HCT116 (cell line): Measurements from ENCODE around the gene KIF5C. TPM values are rescaled to one million over a fixed set of nuclear protein-coding genes. Genes with fewer than 3 reads are reported as not detected.

Experiments
- ATAC-seq: fragments of 200-7000 bp; cut with Tn5 transposase; 2 replicates; pipeline ENCODE4 v1.9.1; 2020; ENCODE audit warnings: mild to moderate bottlenecking, moderate library complexity
- BruUV-seq: library from RNA; stranded (reverse); fragments of 400-500 nt; replicated peaks from 2 replicates; lab custom pipeline; 2021; lab: Mats Ljungman, UMichigan
- CTCF ChIA-PET: fragments of 300-600 bp; sonication (Branson Sonifier 250); formaldehyde crosslinking; loops from one replicate; lab custom pipeline; 2021; ENCODE audit warnings: antibody characterized with exemption; lab: Charles Lee
- POLR2A ChIA-PET: fragments of 300-600, 350-600 bp; sonication (Branson Sonifier 250); formaldehyde crosslinking; loops from one replicate; lab custom pipeline; 2021; ENCODE audit warnings: antibody characterized with exemption; lab: Charles Lee
- RAD21 ChIA-PET, 2 experiments: fragments of 300-600 bp; sonication (Branson Sonifier 250); formaldehyde crosslinking; loops; one replicate each; lab custom pipeline; 2023; ENCODE audit warnings: low total read pairs in 2 of 2; ENCODE audit not compliant: uncharacterized antibody in 2 of 2, unreplicated experiment in 2 of 2, low non-redundant PET in 1 of 2; lab: Charles Lee
- DNase-seq: peaks from one replicate; pipeline ENCODE4 v3.0.0-alpha.2; 2010; ENCODE audit warnings: low read depth, low spot score
- H2AFZ ChIP-seq: fragments of 200-600 bp; shearing (Covaris generic), sonication (generic); 2 replicates; pipeline ENCODE4 v1.6.1; 2017; ENCODE audit warnings: low read depth, mixed run types, mixed read lengths, antibody characterized with exemption, low read length; ENCODE audit not compliant: poor library complexity, severe bottlenecking
- H3K27ac ChIP-seq: 2 replicates; pipeline ENCODE4 v1.5.1; 2012; ENCODE audit warnings: low read depth, low read length
- H3K27me3 ChIP-seq: fragments of 200-600 bp; sonication (generic); 2 replicates; pipeline ENCODE4 v1.6.1; 2016; ENCODE audit warnings: mixed run types, low read length, mixed read lengths; ENCODE audit not compliant: insufficient read depth
- H3K36me3 ChIP-seq, 2 experiments: fragments of 200-500 bp in 1 of 2; fragments of 200-600 bp in 1 of 2; sonication (Bioruptor generic) in 1 of 2; sonication (generic) in 1 of 2; 2 replicates each; pipeline versions ENCODE4 v1.5.1 to v1.6.1; 2014 to 2016; ENCODE audit warnings: low read length in 2 of 2, inconsistent platforms in 1 of 2, mixed read lengths in 1 of 2, mixed run types in 1 of 2; ENCODE audit not compliant: insufficient read depth in 2 of 2, control insufficient read depth in 1 of 2
- H3K4me1 ChIP-seq, 2 experiments: fragments of 200-600 bp in 1 of 2; sonication (generic) in 1 of 2; 2 replicates each; pipeline versions ENCODE4 v1.5.1 to v1.6.1; 2012 to 2017; ENCODE audit warnings: low read length in 2 of 2, inconsistent platforms in 1 of 2, mild to moderate bottlenecking in 1 of 2, mixed read lengths in 1 of 2, mixed run types in 1 of 2, moderate library complexity in 1 of 2; ENCODE audit not compliant: insufficient read depth in 2 of 2, control insufficient read depth in 1 of 2
- H3K4me2 ChIP-seq: fragments of 200-600 bp; sonication (generic); 2 replicates; pipeline ENCODE4 v1.6.1; 2017; ENCODE audit warnings: mixed run types, low read length, mixed read lengths
- H3K4me3 ChIP-seq, 2 experiments: fragments of 200-600 bp in 1 of 2; sonication (generic) in 1 of 2; replicated peaks in 1 of 2; 2 replicates each; pipeline ENCODE4 v1.5.1; 2011 to 2016; ENCODE audit warnings: low read length in 2 of 2, control low read depth in 1 of 2, low read depth in 1 of 2, mild to moderate bottlenecking in 1 of 2, mixed read lengths in 1 of 2, mixed run types in 1 of 2
- H3K79me2 ChIP-seq: fragments of 200-600 bp; sonication (generic); 2 replicates; pipeline ENCODE4 v1.6.1; 2017; ENCODE audit warnings: mild to moderate bottlenecking, mixed run types, low read length, moderate library complexity, mixed read lengths; ENCODE audit not compliant: insufficient read depth
- H3K9ac ChIP-seq: fragments of 200-600 bp; sonication (generic); 2 replicates; pipeline ENCODE4 v1.6.1; 2016; ENCODE audit warnings: low read length, mixed read lengths
- H3K9me2 ChIP-seq: fragments of 200-600 bp; sonication (generic), shearing (Covaris generic); 2 replicates; pipeline ENCODE4 v1.6.1; 2017; ENCODE audit warnings: mixed run types, mild to moderate bottlenecking, moderate library complexity; ENCODE audit not compliant: insufficient read depth
- H3K9me3 ChIP-seq, 2 experiments: fragments of 200-500 bp in 1 of 2; fragments of 200-600 bp in 1 of 2; sonication (Bioruptor generic) in 1 of 2; sonication (generic) in 1 of 2; 2 replicates each; pipeline ENCODE4 v1.6.1; 2014 to 2017; ENCODE audit warnings: low read length in 2 of 2, mixed read lengths in 2 of 2, inconsistent platforms in 1 of 2, low read depth in 1 of 2, mild to moderate bottlenecking in 1 of 2, mixed run types in 1 of 2, moderate library complexity in 1 of 2; ENCODE audit not compliant: control insufficient read depth in 1 of 2, insufficient read depth in 1 of 2
- H4K20me1 ChIP-seq: fragments of 200-600 bp; sonication (generic), shearing (Covaris generic); 2 replicates; pipeline ENCODE4 v1.6.1; 2017; ENCODE audit warnings: mixed run types, mild to moderate bottlenecking, moderate library complexity; ENCODE audit not compliant: insufficient read depth
- CEBPB ChIP-seq: IDR thresholded peaks from 2 replicates; pipeline ENCODE4 v1.6.1; 2012; ENCODE audit warnings: low read depth
- EGR1 ChIP-seq: IDR thresholded peaks from 2 replicates; pipeline ENCODE4 v1.6.1; 2012; ENCODE audit warnings: low read depth
- ELF1 ChIP-seq: IDR thresholded peaks from 2 replicates; pipeline ENCODE4 v1.6.1; 2012; ENCODE audit warnings: low read depth, borderline replicate concordance
- EZH2phosphoT487 ChIP-seq: fragments of 200-600 bp; IDR thresholded peaks from 2 replicates; pipeline ENCODE4 v1.6.1; 2018; ENCODE audit warnings: antibody characterized with exemption, borderline replicate concordance
- FOSL1 ChIP-seq: IDR thresholded peaks from 2 replicates; pipeline ENCODE4 v1.6.1; 2012; ENCODE audit warnings: low read depth
- JUND ChIP-seq: IDR thresholded peaks from 2 replicates; pipeline ENCODE4 v1.6.1; 2012
- POLR2A ChIP-seq: IDR thresholded peaks from 2 replicates; pipeline ENCODE4 v1.7.0; 2011; ENCODE audit warnings: borderline replicate concordance; ENCODE audit not compliant: insufficient read depth, insufficient read length; ENCODE audit errors: extremely low read depth
- POLR2AphosphoS5 ChIP-seq: IDR thresholded peaks from 2 replicates; pipeline ENCODE4 v1.6.1; 2011; ENCODE audit warnings: mild to moderate bottlenecking, low read depth, low read length, moderate library complexity
- RAD21 ChIP-seq: IDR thresholded peaks from 2 replicates; pipeline ENCODE4 v1.6.1; 2012; ENCODE audit warnings: low read depth, mild to moderate bottlenecking
- SIN3A ChIP-seq: IDR thresholded peaks from 2 replicates; pipeline ENCODE4 v1.6.1; 2012; ENCODE audit warnings: low read depth
- SP1 ChIP-seq: IDR thresholded peaks from 2 replicates; pipeline ENCODE4 v1.6.1; 2012; ENCODE audit warnings: low read depth
- SRF ChIP-seq: IDR thresholded peaks from 2 replicates; pipeline ENCODE4 v1.6.1; 2012; ENCODE audit warnings: low read depth
- TCF7L2 ChIP-seq: IDR thresholded peaks from 2 replicates; pipeline ENCODE4 v1.7.0; 2011; ENCODE audit warnings: borderline replicate concordance, inconsistent platforms; ENCODE audit not compliant: insufficient read depth, insufficient read length; ENCODE audit errors: extremely low read depth
- ZNF274 ChIP-seq: fragments of 200-500 bp; sonication (Bioruptor generic); IDR thresholded peaks from 2 replicates; pipeline ENCODE4 v1.6.1; 2014; ENCODE audit warnings: mild to moderate bottlenecking, low read depth, low read length, inconsistent platforms
- intact Hi-C: fragments of 100-400 bp; cut with micrococcal nuclease; formaldehyde crosslinking; loops from 2 replicates; pipeline ENCODE4 v1.10.0; 2022
- total RNA-seq: library from RNA; stranded (reverse); gene quantifications from one replicate; pipeline ENCODE4 v1.2.1, GENCODE V29; 2021; ENCODE audit not compliant: unreplicated experiment
- TF ChIP-seq, protein P1 (sequence below): IDR thresholded peaks from 2 replicates; pipeline ENCODE4 v1.6.1; 2012
- TF ChIP-seq, protein P2 (sequence below): IDR thresholded peaks from 2 replicates; pipeline ENCODE4 v1.6.1; 2012
- TF ChIP-seq, protein P3 (sequence below): IDR thresholded peaks from 2 replicates; pipeline ENCODE4 v1.6.1; 2012; ENCODE audit warnings: low read depth
- TF ChIP-seq, protein P4 (sequence below): IDR thresholded peaks from 2 replicates; pipeline ENCODE4 v1.6.1; 2011; ENCODE audit warnings: mild to moderate bottlenecking, low read length, moderate library complexity; ENCODE audit not compliant: insufficient replicate concordance; ENCODE audit errors: extremely low read depth
- TF ChIP-seq, protein P5 (sequence below), 3 experiments: fragments of 200-600 bp in 1 of 3; sonication (generic) in 1 of 3; IDR thresholded peaks in 2 of 3; conservative IDR thresholded peaks in 1 of 3; 2 replicates each; pipeline ENCODE4 v1.5.1; 2012 to 2017; ENCODE audit warnings: low read depth in 2 of 3, low read length in 2 of 3, antibody characterized with exemption in 1 of 3, borderline replicate concordance in 1 of 3, control low read depth in 1 of 3, mild to moderate bottlenecking in 1 of 3, mixed read lengths in 1 of 3, mixed run types in 1 of 3, moderate library complexity in 1 of 3; ENCODE audit not compliant: insufficient read depth in 1 of 3

Gene KIF5C
- total RNA-seq, 1 experiment from 2014 or later: 6.5 TPM

DNA sequence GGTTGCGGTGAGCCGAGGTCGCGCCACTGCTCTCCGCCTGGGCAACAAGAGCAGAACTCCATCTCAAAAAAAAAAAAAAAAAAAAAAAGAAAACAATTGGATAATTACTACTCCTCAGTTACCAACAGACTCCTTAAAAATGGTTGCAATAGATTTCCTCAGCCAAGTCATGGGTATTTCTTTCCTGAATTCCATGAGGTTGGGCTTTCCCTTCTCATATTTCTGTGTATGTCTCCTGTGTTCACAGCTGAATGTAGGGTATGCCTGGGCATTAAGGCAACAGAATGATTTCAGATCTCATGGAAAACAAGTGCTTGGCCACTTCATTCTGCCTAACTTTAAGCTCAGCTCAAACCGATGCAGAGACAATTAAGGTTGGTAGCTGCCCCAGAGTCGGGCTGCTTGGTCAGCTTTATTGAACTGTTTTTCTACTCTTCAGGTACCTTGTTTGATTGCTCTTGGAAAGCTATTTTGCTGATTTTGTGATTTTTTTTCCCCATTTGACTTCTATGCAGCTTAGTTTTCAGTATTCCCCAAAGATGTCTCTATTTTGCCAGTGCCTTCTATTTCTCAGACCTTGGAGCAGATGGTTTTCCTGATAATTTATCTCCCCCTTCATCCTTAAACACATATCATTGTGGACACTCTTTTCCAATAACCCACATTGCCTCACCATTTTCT, 24.8 kb downstream of the KIF5C start:
- POLR2A ChIA-PET: no interaction called here
- Histone ChIP-seq H3K27me3 (no peaks in the 10 kb centered on the region), H3K4me2 (no peak overlapping the region), H3K9me3 (no peaks in the 10 kb centered on the region), H3K4me1 (no peaks in the 10 kb centered on the region), H3K4me3 (no peak overlapping the region), H3K9ac (no peak overlapping the region), H3K79me2 (no peaks in the 10 kb centered on the region), H3K36me3 (no peaks in the 10 kb centered on the region), H3K27ac (no peak overlapping the region), H2AFZ (no peak overlapping the region), H4K20me1 (no peaks in the 10 kb centered on the region), H3K9me2 (no peaks in the 10 kb centered on the region)
- DNase-seq: no peak
- no peak for ATAC-seq
- CTCF ChIA-PET: no interaction called here
- TF ChIP-seq SP1 (no peak), POLR2A (no peak), ZNF274 (no peak), SIN3A (no peak), TCF7L2 (no peak), CEBPB (no peak), SRF (no peak), EZH2phosphoT487 (no peak), POLR2AphosphoS5 (no peak), FOSL1 (no peak), ELF1 (no peak), RAD21 (no peak), JUND (no peak), EGR1 (no peak)
- TF ChIP-seq, protein P1, sequence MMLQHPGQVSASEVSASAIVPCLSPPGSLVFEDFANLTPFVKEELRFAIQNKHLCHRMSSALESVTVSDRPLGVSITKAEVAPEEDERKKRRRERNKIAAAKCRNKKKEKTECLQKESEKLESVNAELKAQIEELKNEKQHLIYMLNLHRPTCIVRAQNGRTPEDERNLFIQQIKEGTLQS: no peak
- TF ChIP-seq, protein P2, sequence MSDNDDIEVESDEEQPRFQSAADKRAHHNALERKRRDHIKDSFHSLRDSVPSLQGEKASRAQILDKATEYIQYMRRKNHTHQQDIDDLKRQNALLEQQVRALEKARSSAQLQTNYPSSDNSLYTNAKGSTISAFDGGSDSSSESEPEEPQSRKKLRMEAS: no peak
- TF ChIP-seq, protein P3, sequence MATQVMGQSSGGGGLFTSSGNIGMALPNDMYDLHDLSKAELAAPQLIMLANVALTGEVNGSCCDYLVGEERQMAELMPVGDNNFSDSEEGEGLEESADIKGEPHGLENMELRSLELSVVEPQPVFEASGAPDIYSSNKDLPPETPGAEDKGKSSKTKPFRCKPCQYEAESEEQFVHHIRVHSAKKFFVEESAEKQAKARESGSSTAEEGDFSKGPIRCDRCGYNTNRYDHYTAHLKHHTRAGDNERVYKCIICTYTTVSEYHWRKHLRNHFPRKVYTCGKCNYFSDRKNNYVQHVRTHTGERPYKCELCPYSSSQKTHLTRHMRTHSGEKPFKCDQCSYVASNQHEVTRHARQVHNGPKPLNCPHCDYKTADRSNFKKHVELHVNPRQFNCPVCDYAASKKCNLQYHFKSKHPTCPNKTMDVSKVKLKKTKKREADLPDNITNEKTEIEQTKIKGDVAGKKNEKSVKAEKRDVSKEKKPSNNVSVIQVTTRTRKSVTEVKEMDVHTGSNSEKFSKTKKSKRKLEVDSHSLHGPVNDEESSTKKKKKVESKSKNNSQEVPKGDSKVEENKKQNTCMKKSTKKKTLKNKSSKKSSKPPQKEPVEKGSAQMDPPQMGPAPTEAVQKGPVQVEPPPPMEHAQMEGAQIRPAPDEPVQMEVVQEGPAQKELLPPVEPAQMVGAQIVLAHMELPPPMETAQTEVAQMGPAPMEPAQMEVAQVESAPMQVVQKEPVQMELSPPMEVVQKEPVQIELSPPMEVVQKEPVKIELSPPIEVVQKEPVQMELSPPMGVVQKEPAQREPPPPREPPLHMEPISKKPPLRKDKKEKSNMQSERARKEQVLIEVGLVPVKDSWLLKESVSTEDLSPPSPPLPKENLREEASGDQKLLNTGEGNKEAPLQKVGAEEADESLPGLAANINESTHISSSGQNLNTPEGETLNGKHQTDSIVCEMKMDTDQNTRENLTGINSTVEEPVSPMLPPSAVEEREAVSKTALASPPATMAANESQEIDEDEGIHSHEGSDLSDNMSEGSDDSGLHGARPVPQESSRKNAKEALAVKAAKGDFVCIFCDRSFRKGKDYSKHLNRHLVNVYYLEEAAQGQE: no peak
- TF ChIP-seq, protein P4, sequence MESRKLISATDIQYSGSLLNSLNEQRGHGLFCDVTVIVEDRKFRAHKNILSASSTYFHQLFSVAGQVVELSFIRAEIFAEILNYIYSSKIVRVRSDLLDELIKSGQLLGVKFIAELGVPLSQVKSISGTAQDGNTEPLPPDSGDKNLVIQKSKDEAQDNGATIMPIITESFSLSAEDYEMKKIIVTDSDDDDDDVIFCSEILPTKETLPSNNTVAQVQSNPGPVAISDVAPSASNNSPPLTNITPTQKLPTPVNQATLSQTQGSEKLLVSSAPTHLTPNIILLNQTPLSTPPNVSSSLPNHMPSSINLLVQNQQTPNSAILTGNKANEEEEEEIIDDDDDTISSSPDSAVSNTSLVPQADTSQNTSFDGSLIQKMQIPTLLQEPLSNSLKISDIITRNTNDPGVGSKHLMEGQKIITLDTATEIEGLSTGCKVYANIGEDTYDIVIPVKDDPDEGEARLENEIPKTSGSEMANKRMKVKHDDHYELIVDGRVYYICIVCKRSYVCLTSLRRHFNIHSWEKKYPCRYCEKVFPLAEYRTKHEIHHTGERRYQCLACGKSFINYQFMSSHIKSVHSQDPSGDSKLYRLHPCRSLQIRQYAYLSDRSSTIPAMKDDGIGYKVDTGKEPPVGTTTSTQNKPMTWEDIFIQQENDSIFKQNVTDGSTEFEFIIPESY: no peak
- TF ChIP-seq, protein P5, sequence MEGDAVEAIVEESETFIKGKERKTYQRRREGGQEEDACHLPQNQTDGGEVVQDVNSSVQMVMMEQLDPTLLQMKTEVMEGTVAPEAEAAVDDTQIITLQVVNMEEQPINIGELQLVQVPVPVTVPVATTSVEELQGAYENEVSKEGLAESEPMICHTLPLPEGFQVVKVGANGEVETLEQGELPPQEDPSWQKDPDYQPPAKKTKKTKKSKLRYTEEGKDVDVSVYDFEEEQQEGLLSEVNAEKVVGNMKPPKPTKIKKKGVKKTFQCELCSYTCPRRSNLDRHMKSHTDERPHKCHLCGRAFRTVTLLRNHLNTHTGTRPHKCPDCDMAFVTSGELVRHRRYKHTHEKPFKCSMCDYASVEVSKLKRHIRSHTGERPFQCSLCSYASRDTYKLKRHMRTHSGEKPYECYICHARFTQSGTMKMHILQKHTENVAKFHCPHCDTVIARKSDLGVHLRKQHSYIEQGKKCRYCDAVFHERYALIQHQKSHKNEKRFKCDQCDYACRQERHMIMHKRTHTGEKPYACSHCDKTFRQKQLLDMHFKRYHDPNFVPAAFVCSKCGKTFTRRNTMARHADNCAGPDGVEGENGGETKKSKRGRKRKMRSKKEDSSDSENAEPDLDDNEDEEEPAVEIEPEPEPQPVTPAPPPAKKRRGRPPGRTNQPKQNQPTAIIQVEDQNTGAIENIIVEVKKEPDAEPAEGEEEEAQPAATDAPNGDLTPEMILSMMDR (IDR thresholded peaks at IDR 0.05 in 2 of 3, conservative IDR thresholded peaks at IDR 0.05 in 1 of 3; ENCODE audit: borderline replicate concordance in 1 of 3, insufficient read depth in 1 of 3, low read depth in 2 of 3, low read length in 2 of 3): no peak
- intact Hi-C loops: no loop called here
- RAD21 ChIA-PET: no interaction called here
- BruUV-seq: no TSS peak
